Epithelial cell of esophagus (primary cell): ENCODE data around the gene SDCCAG8.

ENCODE experiments used
- DNase-seq: peaks from one replicate; pipeline ENCODE4 v3.0.0; 2010; ENCODE audit warnings: low read depth
- H3K4me3 ChIP-seq: 2 replicates; pipeline ENCODE4 v1.5.1; 2011; ENCODE audit warnings: mild to moderate bottlenecking, low read length, control low read depth
- CTCF ChIP-seq: IDR thresholded peaks from 2 replicates; pipeline ENCODE4 v1.5.1; 2011; ENCODE audit warnings: low read depth, mild to moderate bottlenecking, low read length, control low read depth, inconsistent platforms; ENCODE audit not compliant: insufficient read depth; ENCODE audit errors: missing control alignments

Gene SDCCAG8

GRCh38 chr1:243281672-243282071 lies 25.8 kb downstream of the SDCCAG8 start:
- no peak for DNase-seq
- no peak for TF ChIP-seq CTCF
- H3K4me3 ChIP-seq: no peak overlapping the region

GRCh38 chr1:243286409-243287122 lies 30.7 kb downstream of the SDCCAG8 start:
- no peak for DNase-seq
- no peak for TF ChIP-seq CTCF
- no peak overlapping the region for H3K4me3 ChIP-seq

GRCh38 chr1:243287123-243287460 lies 31.3 kb downstream of the SDCCAG8 start:
- no peak for TF ChIP-seq CTCF
- H3K4me3 ChIP-seq: no peak overlapping the region
- DNase-seq: no peak

- no peak for TF ChIP-seq CTCF
- H3K4me3 ChIP-seq: no peak overlapping the region
- peak; percentile 92 for DNase-seq
Observed at GRCh38 chr1:243287652-243288051, 31.8 kb downstream of the SDCCAG8 start.

GRCh38 chr1:243288062-243288461 lies 32.2 kb downstream of the SDCCAG8 start:
- TF ChIP-seq CTCF: no peak
- H3K4me3 ChIP-seq: no peak overlapping the region
- DNase-seq: no peak

GRCh38 chr1:243291292-243291691 lies 35.5 kb downstream of the SDCCAG8 start:
- TF ChIP-seq CTCF: no peak
- no peak for DNase-seq
- no peak overlapping the region for H3K4me3 ChIP-seq

- H3K4me3 ChIP-seq: no peak overlapping the region
- DNase-seq: no peak
- no peak for TF ChIP-seq CTCF
Observed at GRCh38 chr1:243292117-243292516, 36.3 kb downstream of the SDCCAG8 start.
